ENCODE results near the gene PTPRN2.

- TF ChIP-seq CTCF (conservative IDR thresholded peaks at IDR 0.05 in 1 of 2, IDR thresholded peaks at IDR 0.05 in 1 of 2; ENCODE audit: low read depth in 1 of 2, low read length in 2 of 2) (no peak), EZH2 (IDR thresholded peaks at IDR 0.05; ENCODE audit: low read length, missing control alignments) (no peak)
Observed at GRCh38 chr7:158362001-158362400, 225.6 kb downstream of the PTPRN2 start.

Data from fibroblast of lung (primary cell).